Head of caudate nucleus (tissue), 42 donors: ENCODE data around the gene WBP2.

Experiments
- DNase-seq, 42 donors: peaks; one replicate each; pipeline versions ENCODE4 v3.0.0 to v3.0.0-alpha.2; 2020 to 2021; ENCODE audit warnings: mixed read lengths in 7 of 42
- intact Hi-C: fragments of 100-400 bp; cut with DNase I; formaldehyde crosslinking; loops from one replicate; pipeline ENCODE4 v1.15.0; 2022

The WBP2 gene

GRCh38 chr17:75810216-75810615 is 44.9 kb downstream of the WBP2 start:
- DNase-seq = no peak
- intact Hi-C loops = no loop called here

- DNase-seq = no peak
- intact Hi-C loops = no loop called here
Measured at GRCh38 chr17:75809631-75810111, 45.5 kb downstream of the WBP2 start.

- DNase-seq = peak in 1 of 42 donors; percentile 30
- intact Hi-C loops = no loop called here
Measured at GRCh38 chr17:75808905-75809621, 46.1 kb downstream of the WBP2 start.

- intact Hi-C loops = no loop called here
- no peak for DNase-seq
Measured at GRCh38 chr17:75808549-75808904, 46.6 kb downstream of the WBP2 start.

GRCh38 chr17:75807861-75808260 is 47.3 kb downstream of the WBP2 start:
- DNase-seq = no peak
- intact Hi-C loops = no loop called here

- intact Hi-C loops = no loop called here
- no peak for DNase-seq
Measured at GRCh38 chr17:75806822-75807500, 48.2 kb downstream of the WBP2 start.

GRCh38 chr17:75803883-75804282 is 51.3 kb downstream of the WBP2 start:
- intact Hi-C loops = no loop called here
- no peak for DNase-seq

- intact Hi-C loops = no loop called here
- DNase-seq = peak in 1 of 42 donors; percentile 2
Measured at GRCh38 chr17:75799402-75799801, 55.7 kb downstream of the WBP2 start.

GRCh38 chr17:75795820-75796607 is 59.1 kb downstream of the WBP2 start:
- peak in 2 of 42 donors; percentile 3 to 12 for DNase-seq
- intact Hi-C loops = no loop called here
